B cell (primary cell): ENCODE results near the gene HIRA.

Experiments used
- CTCF ChIP-seq: fragments of 200-600 bp; IDR thresholded peaks from one replicate; pipeline ENCODE4 v1.8.0; 2022; ENCODE audit warnings: antibody characterized with exemption, mild to moderate bottlenecking
- EZH2 ChIP-seq: IDR thresholded peaks from 2 replicates; pipeline ENCODE4 v1.6.1; 2012; ENCODE audit warnings: borderline replicate concordance, low read depth, mild to moderate bottlenecking, moderate library complexity, low read length; ENCODE audit not compliant: insufficient read depth, poor library complexity, severe bottlenecking

GRCh38 chr22:19406281-19406811 is 25.2 kb downstream of the HIRA start:
- TF ChIP-seq EZH2 (no peak), CTCF (no peak)
